Fibroblast of villous mesenchyme (primary cell): ENCODE measurements around the gene FKBP10. TPM values are rescaled to one million over a fixed set of nuclear protein-coding genes. Genes with fewer than 3 reads are reported as not detected.

Experiments used
- DNase-seq: peaks from one replicate; pipeline ENCODE4 v3.0.0-alpha.2; 2010; ENCODE audit warnings: low read depth
- H3K4me3 ChIP-seq: 2 replicates; pipeline ENCODE4 v1.5.1; 2011; ENCODE audit warnings: low read depth, mild to moderate bottlenecking, low read length
- small RNA-seq: library from RNA; depleted of rRNA; stranded (forward); fragments of <200 nt; gene quantifications from one replicate; pipeline ENCODE3, GENCODE V24; 2012
- total RNA-seq: library from RNA; depleted of rRNA; stranded (reverse); fragments of >200 nt; gene quantifications from 2 replicates; pipeline ENCODE4 v1.2.3, GENCODE V29; 2012
- TF ChIP-seq, protein P1 (sequence below): IDR thresholded peaks from 2 replicates; pipeline ENCODE4 v1.5.1; 2012; ENCODE audit warnings: low read depth, mild to moderate bottlenecking, low read length; ENCODE audit not compliant: insufficient read depth

The FKBP10 gene
- total RNA-seq, 1 donor, result 228 TPM

DNA sequence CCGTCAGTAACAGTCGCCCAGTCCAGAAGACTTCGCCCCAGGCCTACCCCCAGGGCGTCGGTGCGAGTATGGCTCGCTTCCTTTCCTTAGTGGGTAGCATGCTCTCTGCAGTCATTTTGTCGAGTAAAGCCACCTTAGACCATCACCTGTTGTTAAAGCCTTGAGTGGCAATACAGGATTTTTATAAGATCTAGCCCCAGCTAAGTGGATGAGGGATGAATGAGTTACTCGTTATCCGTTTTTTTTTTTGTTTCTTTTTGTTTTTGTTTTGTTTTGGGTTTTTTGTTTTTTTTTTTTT is 52.7 kb downstream of the FKBP10 start:
- DNase-seq, result no peak
- TF ChIP-seq, protein P1, sequence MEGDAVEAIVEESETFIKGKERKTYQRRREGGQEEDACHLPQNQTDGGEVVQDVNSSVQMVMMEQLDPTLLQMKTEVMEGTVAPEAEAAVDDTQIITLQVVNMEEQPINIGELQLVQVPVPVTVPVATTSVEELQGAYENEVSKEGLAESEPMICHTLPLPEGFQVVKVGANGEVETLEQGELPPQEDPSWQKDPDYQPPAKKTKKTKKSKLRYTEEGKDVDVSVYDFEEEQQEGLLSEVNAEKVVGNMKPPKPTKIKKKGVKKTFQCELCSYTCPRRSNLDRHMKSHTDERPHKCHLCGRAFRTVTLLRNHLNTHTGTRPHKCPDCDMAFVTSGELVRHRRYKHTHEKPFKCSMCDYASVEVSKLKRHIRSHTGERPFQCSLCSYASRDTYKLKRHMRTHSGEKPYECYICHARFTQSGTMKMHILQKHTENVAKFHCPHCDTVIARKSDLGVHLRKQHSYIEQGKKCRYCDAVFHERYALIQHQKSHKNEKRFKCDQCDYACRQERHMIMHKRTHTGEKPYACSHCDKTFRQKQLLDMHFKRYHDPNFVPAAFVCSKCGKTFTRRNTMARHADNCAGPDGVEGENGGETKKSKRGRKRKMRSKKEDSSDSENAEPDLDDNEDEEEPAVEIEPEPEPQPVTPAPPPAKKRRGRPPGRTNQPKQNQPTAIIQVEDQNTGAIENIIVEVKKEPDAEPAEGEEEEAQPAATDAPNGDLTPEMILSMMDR, result no peak
- H3K4me3 ChIP-seq, result peak overlapping the region; percentile 41

DNA sequence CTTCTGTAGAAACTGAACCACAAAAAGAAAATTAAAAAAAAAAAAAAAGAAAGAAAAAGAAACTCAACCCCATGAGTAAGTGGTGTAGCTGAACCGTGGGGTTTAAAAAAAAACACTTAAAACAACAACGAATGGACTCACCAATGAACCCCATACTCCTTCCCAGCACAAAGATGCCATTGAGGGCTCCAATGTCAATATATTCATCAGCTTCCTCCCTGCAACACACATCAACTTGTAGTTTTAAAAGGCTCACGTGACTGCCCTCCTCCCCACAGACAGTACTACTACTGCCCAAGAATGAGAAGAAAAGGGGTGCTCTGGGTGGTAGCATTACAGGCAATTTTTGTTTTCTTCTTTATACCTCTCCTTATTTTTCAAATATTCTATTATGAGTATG is 55.8 kb downstream of the FKBP10 start:
- H3K4me3 ChIP-seq, result no peak overlapping the region
- no peak for DNase-seq
- TF ChIP-seq, protein P1, result no peak

DNA sequence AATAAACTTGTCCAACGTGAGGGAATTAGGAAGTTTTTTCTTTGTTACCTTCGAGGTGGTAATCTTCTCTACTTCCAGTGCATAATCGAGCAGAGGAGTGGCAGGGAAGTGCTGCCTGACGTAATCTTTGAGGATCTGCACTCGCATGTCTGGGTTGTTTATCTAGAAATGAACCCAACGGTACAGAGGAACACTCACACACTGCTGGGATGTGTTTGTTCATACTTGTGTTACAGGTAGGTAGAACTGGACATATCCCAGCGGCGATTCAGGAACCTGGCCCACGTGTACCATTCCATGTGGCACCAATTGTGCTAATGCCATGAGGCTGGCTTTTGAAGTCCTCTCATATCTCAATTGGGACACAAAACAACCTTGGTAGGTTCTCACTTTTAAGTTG is 56.6 kb downstream of the FKBP10 start:
- DNase-seq, result no peak
- no peak overlapping the region for H3K4me3 ChIP-seq
- TF ChIP-seq, protein P1, result no peak

DNA sequence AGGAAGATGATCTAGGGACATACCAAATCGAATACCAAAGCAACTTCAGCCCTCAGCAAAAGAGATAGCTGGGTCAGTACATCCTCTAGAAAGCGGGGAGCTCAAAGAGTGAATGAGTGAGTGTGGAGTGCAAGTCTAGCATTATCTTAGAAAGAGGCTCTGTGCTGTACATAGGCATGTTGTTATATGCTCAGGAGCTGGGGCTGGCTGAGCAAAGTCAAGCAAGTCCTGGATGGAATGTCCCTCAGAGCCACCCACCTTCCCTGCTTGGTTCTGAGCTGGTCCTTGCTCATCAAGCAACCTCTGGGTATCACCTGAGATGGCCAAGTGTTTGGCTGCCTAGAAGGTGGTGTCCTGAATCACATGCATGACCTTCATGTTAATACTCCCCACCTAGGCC is 57.3 kb downstream of the FKBP10 start:
- DNase-seq, result no peak
- no peak overlapping the region for H3K4me3 ChIP-seq
- TF ChIP-seq, protein P1, result no peak

DNA sequence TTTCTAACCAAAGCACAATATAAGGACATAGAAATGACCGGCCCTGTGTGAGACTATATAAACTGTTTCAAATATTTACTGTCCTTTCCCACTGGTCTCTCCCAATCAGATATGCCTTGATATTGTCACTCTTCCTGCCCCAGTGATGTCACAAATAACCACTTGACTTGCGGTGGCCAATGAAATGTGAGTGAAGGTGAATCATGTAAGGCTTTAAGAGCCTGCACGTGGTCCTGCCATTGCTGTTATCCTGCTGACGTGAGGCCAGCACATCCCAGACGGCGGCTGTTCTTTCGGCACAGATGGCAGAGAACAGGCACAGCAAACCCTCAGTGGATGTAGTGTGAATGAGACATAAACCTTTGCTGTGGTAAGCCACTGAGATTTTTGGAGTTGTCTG is 57.8 kb downstream of the FKBP10 start:
- DNase-seq, result no peak
- TF ChIP-seq, protein P1, result no peak

DNA sequence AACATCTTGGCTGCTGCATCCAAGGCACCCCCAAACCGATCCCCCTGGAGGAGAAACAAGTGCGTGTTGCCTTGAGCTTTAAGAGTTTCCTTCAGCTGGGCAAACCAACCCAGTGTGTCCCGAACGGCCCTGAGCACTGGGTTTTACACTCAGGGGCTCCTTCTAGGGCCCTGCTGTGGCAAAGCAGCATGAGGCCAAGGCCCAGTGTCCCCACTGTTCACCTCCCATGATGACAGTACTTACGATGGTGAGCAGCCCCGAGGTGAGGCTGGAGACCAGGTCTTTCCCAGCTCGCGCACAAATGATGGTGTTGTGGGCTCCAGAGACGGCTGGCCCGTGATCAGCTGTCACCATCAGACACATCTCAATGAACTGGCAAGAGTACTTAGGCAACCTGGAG is 59.0 kb downstream of the FKBP10 start:
- no peak for DNase-seq
- no peak overlapping the region for H3K4me3 ChIP-seq
- TF ChIP-seq, protein P1, result no peak

More for the DNA sequence above, 57.8 kb downstream of the FKBP10 start:
- no peak overlapping the region for H3K4me3 ChIP-seq

Small RNAs within 50 kb of the gene (small RNA-seq; reads per million reads assigned to genes)
- gene AC125257.2, result not detected

Other genes starting within 250 kb of the FKBP10 start
- not detected in 2 replicates for gene KRT9, start 240.9 kb upstream of the FKBP10 start, total RNA-seq
- gene KRT14, start 226.1 kb upstream of the FKBP10 start, total RNA-seq, result not detected in 2 replicates
- gene KRT16, start 200.2 kb upstream of the FKBP10 start, total RNA-seq, result not detected in 2 replicates
- 6.1 and 14.7 TPM in 2 replicates for gene KRT17, start 188.4 kb upstream of the FKBP10 start, total RNA-seq
- 82.5 and 85.5 TPM in 2 replicates for gene EIF1, start 124.1 kb upstream of the FKBP10 start, total RNA-seq
- not detected in 2 replicates for gene GAST, start 100.7 kb upstream of the FKBP10 start, total RNA-seq
- gene HAP1, start 78.4 kb upstream of the FKBP10 start, total RNA-seq, result under 0.01 TPM in 2 replicates
- gene JUP, start 26.3 kb upstream of the FKBP10 start, total RNA-seq, result 29.8 and 83.8 TPM in 2 replicates
- 88.1 and 92.4 TPM in 2 replicates for gene P3H4, start 1.1 kb upstream of the FKBP10 start, total RNA-seq
- gene NT5C3B, start 23.2 kb downstream of the FKBP10 start, total RNA-seq, result 58.7 and 60.6 TPM in 2 replicates
- under 0.01 TPM in 2 replicates for gene KLHL10, start 24.8 kb downstream of the FKBP10 start, total RNA-seq
- 30.6 and 37.6 TPM in 2 replicates for gene KLHL11, start 52.4 kb downstream of the FKBP10 start, total RNA-seq
- gene ACLY, start 105.9 kb downstream of the FKBP10 start, total RNA-seq, result 400 and 446 TPM in 2 replicates
- 0.43 and 0.64 TPM in 2 replicates for gene ODAD4, start 117.6 kb downstream of the FKBP10 start, total RNA-seq
- gene CNP, start 153.8 kb downstream of the FKBP10 start, total RNA-seq, result 94.6 and 98.6 TPM in 2 replicates
- 63.8 and 80.7 TPM in 2 replicates for gene DNAJC7, start 204.4 kb downstream of the FKBP10 start, total RNA-seq
- 34.5 and 35.8 TPM in 2 replicates for gene NKIRAS2, start 207.1 kb downstream of the FKBP10 start, total RNA-seq
- gene C17orf113, start 237.6 kb downstream of the FKBP10 start, total RNA-seq, result under 0.01 and 0.32 TPM in 2 replicates